HG02588 (cell line): Measurements from ENCODE around the gene FUT8.
A peak's percentile ranks its signal among the peaks of the same experiment; 100 is the strongest.
"Not testable (repeated sequence)": the region's sequence is repeated elsewhere in the genome, so short reads cannot be mapped to it uniquely, and the experiment has no call there.

Source experiments
- ATAC-seq: cut with Tn5 transposase; IDR thresholded peaks from one replicate; pipeline ENCODE4 v1.9.1; 2021; ENCODE audit warnings: mild to moderate bottlenecking, moderate library complexity; ENCODE audit not compliant: unreplicated experiment

FUT8 gene

GRCh38 chr14:65449647-65450046, 37.1 kb downstream of the FUT8 start:
- ATAC-seq = no peak

GRCh38 chr14:65453807-65454480, 41.4 kb downstream of the FUT8 start:
- ATAC-seq = no peak

GRCh38 chr14:65456247-65456646, 43.7 kb downstream of the FUT8 start:
- ATAC-seq = no peak

- peak; percentile 22 for ATAC-seq
Observed at GRCh38 chr14:65461730-65462129, 49.2 kb downstream of the FUT8 start.

- peak; percentile 64 for ATAC-seq
Observed at GRCh38 chr14:65462411-65462810, 49.9 kb downstream of the FUT8 start.

GRCh38 chr14:65465584-65465983, 53.1 kb downstream of the FUT8 start:
- ATAC-seq = no peak

- ATAC-seq = not testable (repeated sequence)
Observed at GRCh38 chr14:65467926-65468325, 55.4 kb downstream of the FUT8 start.

GRCh38 chr14:65469903-65470302, 57.4 kb downstream of the FUT8 start:
- no peak for ATAC-seq

- peak; percentile 23 for ATAC-seq
Observed at GRCh38 chr14:65470404-65470880, 57.9 kb downstream of the FUT8 start.

- peak; percentile 74 for ATAC-seq
Observed at GRCh38 chr14:65471038-65471878, 58.7 kb downstream of the FUT8 start.

- no peak for ATAC-seq
Observed at GRCh38 chr14:65472189-65472588, 59.7 kb downstream of the FUT8 start.

- ATAC-seq = peak; percentile 78
Observed at GRCh38 chr14:65476273-65476941, 63.9 kb downstream of the FUT8 start.

- no peak for ATAC-seq
Observed at GRCh38 chr14:65476942-65477318, 64.4 kb downstream of the FUT8 start.

- no peak for ATAC-seq
Observed at GRCh38 chr14:65478017-65478416, 65.5 kb downstream of the FUT8 start.

GRCh38 chr14:65478596-65478995, 66.1 kb downstream of the FUT8 start:
- ATAC-seq = no peak

- ATAC-seq = no peak
Observed at GRCh38 chr14:65479386-65479785, 66.9 kb downstream of the FUT8 start.

GRCh38 chr14:65482757-65483438, 70.4 kb downstream of the FUT8 start:
- ATAC-seq = no peak

- no peak for ATAC-seq
Observed at GRCh38 chr14:65483647-65484046, 71.1 kb downstream of the FUT8 start.

GRCh38 chr14:65485516-65485915, 73.0 kb downstream of the FUT8 start:
- ATAC-seq = no peak

- no peak for ATAC-seq
Observed at GRCh38 chr14:65486863-65487262, 74.3 kb downstream of the FUT8 start.
